Measurements from ENCODE around the gene KRTAP5-11. TPM values are rescaled to one million over a fixed set of nuclear protein-coding genes. Genes with fewer than 3 reads are reported as not detected.
A peak's percentile ranks its signal among the peaks of the same experiment; 100 is the strongest.
"Not testable (repeated sequence)": the region's sequence is repeated elsewhere in the genome, so short reads cannot be mapped to it uniquely, and the experiment has no call there.

The KRTAP5-11 gene
- total RNA-seq, 1 donor from 2014 or later, result not detected

DNA sequence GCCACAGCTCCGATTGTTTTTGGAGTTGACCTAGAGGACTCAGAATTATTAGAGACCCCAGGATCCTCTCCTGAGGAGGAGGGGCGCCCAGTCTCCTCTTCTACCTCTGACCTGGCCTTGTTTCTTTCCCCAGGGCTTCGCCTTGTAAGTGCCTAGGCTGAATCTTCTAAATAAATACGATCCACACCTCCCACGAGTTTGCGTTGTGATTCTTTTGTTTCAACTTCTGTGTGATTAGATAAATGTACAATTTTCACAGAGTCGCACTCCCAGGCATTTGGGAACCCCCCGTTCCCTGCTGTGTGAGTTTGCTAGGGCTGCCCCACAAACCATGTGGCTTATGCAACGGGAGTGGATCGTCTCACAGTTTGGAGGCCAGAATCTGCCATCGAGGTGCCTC, 43.7 kb downstream of the KRTAP5-11 start:
- no peak for DNase-seq (ENCODE audit: low spot score in 2 of 2, unreplicated experiment in 2 of 2)
- H3K4me3 Mint-ChIP-seq, result no peak overlapping the region
- no peaks in the 10 kb centered on the region for H3K36me3 Mint-ChIP-seq
- TF ChIP-seq, protein P1, sequence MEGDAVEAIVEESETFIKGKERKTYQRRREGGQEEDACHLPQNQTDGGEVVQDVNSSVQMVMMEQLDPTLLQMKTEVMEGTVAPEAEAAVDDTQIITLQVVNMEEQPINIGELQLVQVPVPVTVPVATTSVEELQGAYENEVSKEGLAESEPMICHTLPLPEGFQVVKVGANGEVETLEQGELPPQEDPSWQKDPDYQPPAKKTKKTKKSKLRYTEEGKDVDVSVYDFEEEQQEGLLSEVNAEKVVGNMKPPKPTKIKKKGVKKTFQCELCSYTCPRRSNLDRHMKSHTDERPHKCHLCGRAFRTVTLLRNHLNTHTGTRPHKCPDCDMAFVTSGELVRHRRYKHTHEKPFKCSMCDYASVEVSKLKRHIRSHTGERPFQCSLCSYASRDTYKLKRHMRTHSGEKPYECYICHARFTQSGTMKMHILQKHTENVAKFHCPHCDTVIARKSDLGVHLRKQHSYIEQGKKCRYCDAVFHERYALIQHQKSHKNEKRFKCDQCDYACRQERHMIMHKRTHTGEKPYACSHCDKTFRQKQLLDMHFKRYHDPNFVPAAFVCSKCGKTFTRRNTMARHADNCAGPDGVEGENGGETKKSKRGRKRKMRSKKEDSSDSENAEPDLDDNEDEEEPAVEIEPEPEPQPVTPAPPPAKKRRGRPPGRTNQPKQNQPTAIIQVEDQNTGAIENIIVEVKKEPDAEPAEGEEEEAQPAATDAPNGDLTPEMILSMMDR (IDR thresholded peaks at IDR 0.05; ENCODE audit: unreplicated experiment), result no peak
- no peak overlapping the region for H3K27ac Mint-ChIP-seq
- peaks cover 16% of the 10 kb centered on the region for H3K4me1 Mint-ChIP-seq
- H3K27me3 Mint-ChIP-seq (ENCODE audit: low read depth), result no peaks in the 10 kb centered on the region
- peaks cover 11% of the 10 kb centered on the region for H3K9me3 Mint-ChIP-seq

DNA sequence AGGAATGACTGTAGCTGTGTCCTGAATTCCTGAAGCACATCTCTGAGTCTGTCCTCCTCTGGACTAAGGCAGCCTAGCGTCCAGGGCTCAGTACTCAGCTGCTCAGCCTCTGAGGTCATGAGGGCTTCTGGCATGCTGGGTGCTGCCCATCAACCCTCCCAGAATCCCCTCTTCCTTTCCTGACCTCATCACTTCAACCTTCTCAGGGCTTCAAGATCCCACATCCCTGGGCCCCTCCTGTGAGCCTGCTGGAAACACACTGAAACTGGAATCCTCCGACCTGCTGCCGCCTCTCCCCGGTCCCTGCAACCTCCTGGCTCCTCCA, 44.0 kb downstream of the KRTAP5-11 start:
- Mint-ChIP-seq H3K36me3 (no peaks in the 10 kb centered on the region), H3K4me1 (peaks cover 16% of the 10 kb centered on the region), H3K9me3 (peaks cover 11% of the 10 kb centered on the region), H3K27me3 (ENCODE audit: low read depth) (no peaks in the 10 kb centered on the region), H3K27ac (no peak overlapping the region), H3K4me3 (no peak overlapping the region)
- DNase-seq (ENCODE audit: low spot score in 2 of 2, unreplicated experiment in 2 of 2), result no peak
- TF ChIP-seq, protein P1 (IDR thresholded peaks at IDR 0.05; ENCODE audit: unreplicated experiment), result no peak

DNA sequence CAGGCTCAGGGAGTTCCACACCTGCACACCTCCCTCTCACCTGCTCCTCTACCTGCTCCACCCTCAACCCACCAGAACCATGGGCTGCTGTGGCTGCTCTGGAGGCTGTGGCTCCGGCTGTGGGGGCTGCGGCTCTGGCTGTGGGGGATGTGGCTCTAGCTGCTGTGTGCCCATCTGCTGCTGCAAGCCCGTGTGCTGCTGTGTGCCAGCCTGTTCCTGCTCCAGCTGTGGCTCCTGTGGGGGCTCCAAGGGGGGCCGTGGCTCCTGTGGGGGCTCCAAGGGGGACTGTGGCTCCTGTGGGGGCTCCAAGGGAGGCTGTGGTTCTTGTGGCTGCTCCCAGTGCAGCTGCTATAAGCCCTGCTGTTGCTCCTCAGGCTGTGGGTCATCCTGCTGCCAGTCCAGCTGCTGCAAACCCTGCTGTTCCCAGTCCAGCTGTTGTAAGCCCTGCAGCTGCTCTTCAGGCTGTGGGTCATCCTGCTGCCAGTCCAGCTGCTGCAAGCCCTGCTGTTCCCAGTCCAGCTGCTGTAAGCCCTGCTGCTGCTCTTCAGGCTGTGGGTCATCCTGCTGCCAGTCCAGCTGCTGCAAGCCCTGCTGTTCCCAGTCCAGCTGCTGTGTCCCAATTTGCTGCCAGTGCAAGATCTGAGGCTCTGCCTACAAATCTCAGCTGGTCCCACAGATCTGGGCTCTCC, 44.6 kb downstream of the KRTAP5-11 start, which contains the start of gene KRTAP5-8:
Gene KRTAP5-8, plus strand, starts transcription at position 49 of the 689 bp plus-strand sequence. Its CDS starts 31 bp downstream, at position 80.
- H3K4me3 Mint-ChIP-seq; H3K27me3 Mint-ChIP-seq (ENCODE audit: low read depth); H3K27ac Mint-ChIP-seq; DNase-seq (ENCODE audit: low spot score in 2 of 2, unreplicated experiment in 2 of 2); H3K36me3 Mint-ChIP-seq: not testable (repeated sequence)
- Mint-ChIP-seq H3K9me3 (peaks cover 11% of the 10 kb centered on the region), H3K4me1 (peaks cover 13% of the 10 kb centered on the region)

DNA sequence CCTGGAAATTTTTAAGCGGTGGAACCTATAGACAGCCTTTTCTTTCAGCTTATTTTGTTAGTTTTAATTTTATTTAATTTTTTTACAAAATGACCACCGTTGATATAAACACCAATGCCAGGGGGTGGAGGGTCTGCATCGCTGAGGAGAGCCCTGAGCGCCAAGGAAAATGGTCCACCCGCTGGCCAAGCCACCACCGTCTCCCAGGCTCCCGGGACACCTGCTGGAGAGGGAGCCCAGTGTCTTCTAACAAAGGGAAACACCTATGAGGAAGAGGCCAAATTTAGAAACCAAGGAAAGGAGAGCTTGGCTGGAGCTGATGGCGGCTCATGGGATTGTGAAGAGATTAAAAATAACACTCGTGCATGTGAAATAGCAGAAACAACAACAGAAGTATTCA, 45.1 kb downstream of the KRTAP5-11 start:
- TF ChIP-seq, protein P1 (IDR thresholded peaks at IDR 0.05; ENCODE audit: unreplicated experiment), result no peak

DNA sequence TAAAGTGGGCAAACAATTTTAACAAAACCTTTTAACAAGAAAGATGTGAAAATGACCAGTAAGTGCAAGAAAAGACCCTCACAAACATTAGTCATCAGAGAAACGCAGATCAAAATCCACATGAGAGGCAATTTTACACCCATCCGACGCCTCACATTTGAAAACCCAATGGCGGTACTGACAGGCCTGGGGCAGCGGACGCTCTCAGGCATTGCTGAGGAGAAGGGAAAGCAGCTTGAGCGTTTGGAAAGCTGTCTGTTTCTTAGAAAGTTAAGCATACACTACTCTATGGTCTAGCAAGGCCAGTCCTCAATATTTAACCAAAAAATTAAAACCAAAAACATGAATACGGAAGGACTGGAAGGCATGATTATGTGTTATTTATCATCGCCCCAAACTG, 46.9 kb downstream of the KRTAP5-11 start:
- Mint-ChIP-seq H3K36me3 (no peaks in the 10 kb centered on the region), H3K4me3 (no peak overlapping the region), H3K9me3 (peaks cover 3% of the 10 kb centered on the region), H3K27me3 (ENCODE audit: low read depth) (no peaks in the 10 kb centered on the region), H3K4me1 (peaks cover 10% of the 10 kb centered on the region), H3K27ac (no peak overlapping the region)
- no peak for DNase-seq (ENCODE audit: low spot score in 2 of 2, unreplicated experiment in 2 of 2)
- TF ChIP-seq, protein P1 (IDR thresholded peaks at IDR 0.05; ENCODE audit: unreplicated experiment), result no peak

More for the DNA sequence above, 45.1 kb downstream of the KRTAP5-11 start:
- peaks cover 10% of the 10 kb centered on the region for H3K4me1 Mint-ChIP-seq
- H3K36me3 Mint-ChIP-seq, result no peaks in the 10 kb centered on the region
- H3K27ac Mint-ChIP-seq, result no peak overlapping the region
- H3K4me3 Mint-ChIP-seq, result no peak overlapping the region
- peaks cover 11% of the 10 kb centered on the region for H3K9me3 Mint-ChIP-seq
- H3K27me3 Mint-ChIP-seq (ENCODE audit: low read depth), result no peaks in the 10 kb centered on the region
- DNase-seq (ENCODE audit: low spot score in 2 of 2, unreplicated experiment in 2 of 2), result no peak

DNA sequence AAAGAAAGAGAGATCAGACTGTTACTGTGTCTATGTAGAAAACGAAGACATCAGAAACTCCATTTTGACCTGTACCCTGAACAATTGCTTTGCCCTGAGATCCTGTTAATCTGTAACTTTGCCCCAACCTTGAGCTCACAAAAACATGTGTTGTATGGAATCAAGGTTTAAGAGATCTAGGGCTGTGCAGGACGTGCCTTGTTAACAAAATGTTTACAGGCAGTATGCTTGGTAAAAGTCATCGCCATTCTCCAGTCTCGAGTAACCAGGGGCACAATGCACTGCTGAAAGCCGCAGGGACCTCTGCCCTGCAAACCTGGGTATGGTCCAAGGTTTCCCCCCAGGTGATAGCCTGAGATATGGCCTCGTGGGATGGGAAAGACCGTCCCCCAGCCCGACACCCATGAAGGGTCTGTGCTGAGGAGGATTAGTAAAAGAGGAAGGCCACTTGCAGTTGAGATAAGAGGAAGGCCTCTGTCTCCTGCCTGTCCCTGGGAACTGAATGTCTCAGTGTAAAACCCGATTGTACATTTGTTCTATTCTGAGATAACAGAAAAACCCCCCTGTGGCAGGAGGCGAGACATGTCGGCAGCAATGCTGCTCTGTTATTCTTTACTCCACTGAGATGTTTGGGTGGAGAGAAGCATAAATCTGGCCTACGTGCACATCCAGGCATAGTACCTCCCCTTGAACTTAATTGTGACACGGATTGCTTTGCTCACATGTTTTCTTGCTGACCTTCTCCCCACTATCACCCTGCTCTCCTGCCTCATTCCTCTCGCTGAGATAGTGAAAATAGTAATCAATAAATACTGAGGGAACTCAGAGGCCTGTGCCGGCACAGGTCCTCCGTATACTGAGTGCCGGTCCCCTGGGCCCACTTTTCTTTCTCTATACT, 47.7 kb downstream of the KRTAP5-11 start:
- not testable (repeated sequence) for H3K9me3 Mint-ChIP-seq; H3K36me3 Mint-ChIP-seq; H3K4me3 Mint-ChIP-seq; H3K27me3 Mint-ChIP-seq (ENCODE audit: low read depth)
- Mint-ChIP-seq H3K27ac (peak overlapping the region; percentile 5), H3K4me1 (peaks cover 10% of the 10 kb centered on the region)
- peak in 1 of 2 experiments; percentile 20 for DNase-seq (ENCODE audit: low spot score in 2 of 2, unreplicated experiment in 2 of 2)
